GM12891 (cell line): ENCODE measurements around the gene ACKR2.

Source experiments
- DNase-seq: peaks from one replicate; pipeline ENCODE4 v3.0.0; 2011; ENCODE audit warnings: low spot score; ENCODE audit not compliant: insufficient read length
- FAIRE-seq: peaks from 2 replicates; lab custom pipeline; 2011; peaks lifted over from hg19 to GRCh38; lab: Jason Lieb, UNC
- PAX5 ChIP-seq: IDR thresholded peaks from 2 replicates; pipeline ENCODE4 v1.6.1; 2011; ENCODE audit warnings: low read length, moderate library complexity, mild to moderate bottlenecking; ENCODE audit not compliant: insufficient read depth, severe bottlenecking
- POLR2A ChIP-seq: IDR thresholded peaks from 2 replicates; pipeline ENCODE4 v1.6.1; 2011; ENCODE audit warnings: low read depth, low read length, control low read depth
- POLR2AphosphoS5 ChIP-seq: IDR thresholded peaks from 2 replicates; pipeline ENCODE4 v1.6.1; 2011; ENCODE audit warnings: low read depth, low read length, control low read depth
- POU2F2 ChIP-seq: IDR thresholded peaks from 2 replicates; pipeline ENCODE4 v1.6.1; 2011; ENCODE audit warnings: low read depth, mild to moderate bottlenecking, control low read depth, low read length, moderate library complexity
- SPI1 ChIP-seq: IDR thresholded peaks from 2 replicates; pipeline ENCODE4 v1.6.1; 2011; ENCODE audit warnings: low read depth, low read length, control low read depth
- TAF1 ChIP-seq: IDR thresholded peaks from 2 replicates; pipeline ENCODE4 v1.6.1; 2011; ENCODE audit warnings: low read depth, low read length, control low read depth

ACKR2 gene

GRCh38 chr3:42773409-42773751, 35.9 kb upstream of the ACKR2 start:
- DNase-seq (no peak), FAIRE-seq (no peak)
- TF ChIP-seq PAX5 (no peak), SPI1 (no peak), POLR2AphosphoS5 (no peak), POLR2A (no peak)

GRCh38 chr3:42778644-42779043, 30.6 kb upstream of the ACKR2 start:
- DNase-seq (no peak), FAIRE-seq (no peak)
- TF ChIP-seq PAX5 (no peak), POLR2A (no peak), TAF1 (no peak), POU2F2 (no peak), POLR2AphosphoS5 (no peak), SPI1 (no peak)

DNA sequence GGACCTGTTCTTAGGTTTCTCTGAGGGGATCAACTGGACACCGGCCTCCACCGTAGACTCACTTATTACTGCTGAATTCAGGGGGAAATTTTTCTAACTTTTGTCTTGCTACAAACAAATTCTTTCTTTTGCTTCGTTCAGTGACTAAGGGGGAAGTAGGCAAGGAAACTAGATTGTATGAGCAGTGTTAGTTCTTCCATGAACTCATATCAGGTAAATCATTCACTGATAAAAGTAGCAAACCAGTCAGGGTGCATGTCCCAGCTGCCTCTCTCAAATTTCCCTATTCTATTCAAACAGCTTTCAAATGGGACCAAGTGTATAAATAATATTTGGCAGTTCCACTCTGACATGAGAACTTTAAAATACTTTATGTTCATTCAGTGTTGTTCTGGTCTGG, 28.8 kb upstream of the ACKR2 start:
- no peak for TF ChIP-seq POLR2A
- no peak for TF ChIP-seq SPI1
- DNase-seq (no peak), FAIRE-seq (no peak)

- TF ChIP-seq PAX5 (no peak), TAF1 (no peak), SPI1 (no peak)
- DNase-seq (no peak), FAIRE-seq (peak; percentile 85)
These were observed 28.1 kb upstream of the ACKR2 start for GRCh38 chr3:42780892-42781700.

GRCh38 chr3:42786212-42786611, 23.0 kb upstream of the ACKR2 start:
- DNase-seq (no peak), FAIRE-seq (no peak)
- TF ChIP-seq POLR2A = no peak
- TF ChIP-seq SPI1 = no peak
- no peak for TF ChIP-seq PAX5
- no peak for TF ChIP-seq POU2F2
- TF ChIP-seq TAF1 = no peak
- no peak for TF ChIP-seq POLR2AphosphoS5

- TF ChIP-seq POU2F2 (no peak), POLR2AphosphoS5 (no peak), SPI1 (no peak), TAF1 (no peak), POLR2A (no peak), PAX5 (no peak)
- no peak for FAIRE-seq
- DNase-seq = no peak
These were observed 22.6 kb upstream of the ACKR2 start for GRCh38 chr3:42786631-42787030.

GRCh38 chr3:42790714-42791229, 18.5 kb upstream of the ACKR2 start:
- FAIRE-seq = no peak

GRCh38 chr3:42795621-42796181, 13.5 kb upstream of the ACKR2 start:
- DNase-seq = no peak
- TF ChIP-seq TAF1 = no peak
- no peak for TF ChIP-seq SPI1
- no peak for TF ChIP-seq POLR2A
- TF ChIP-seq POLR2AphosphoS5 = no peak
- TF ChIP-seq POU2F2 = no peak
- TF ChIP-seq PAX5 = no peak
- no peak for FAIRE-seq

More at GRCh38 chr3:42790714-42791229, 18.5 kb upstream of the ACKR2 start:
- no peak for DNase-seq
- TF ChIP-seq TAF1 (no peak), SPI1 (no peak), PAX5 (no peak), POLR2AphosphoS5 (no peak)

DNA sequence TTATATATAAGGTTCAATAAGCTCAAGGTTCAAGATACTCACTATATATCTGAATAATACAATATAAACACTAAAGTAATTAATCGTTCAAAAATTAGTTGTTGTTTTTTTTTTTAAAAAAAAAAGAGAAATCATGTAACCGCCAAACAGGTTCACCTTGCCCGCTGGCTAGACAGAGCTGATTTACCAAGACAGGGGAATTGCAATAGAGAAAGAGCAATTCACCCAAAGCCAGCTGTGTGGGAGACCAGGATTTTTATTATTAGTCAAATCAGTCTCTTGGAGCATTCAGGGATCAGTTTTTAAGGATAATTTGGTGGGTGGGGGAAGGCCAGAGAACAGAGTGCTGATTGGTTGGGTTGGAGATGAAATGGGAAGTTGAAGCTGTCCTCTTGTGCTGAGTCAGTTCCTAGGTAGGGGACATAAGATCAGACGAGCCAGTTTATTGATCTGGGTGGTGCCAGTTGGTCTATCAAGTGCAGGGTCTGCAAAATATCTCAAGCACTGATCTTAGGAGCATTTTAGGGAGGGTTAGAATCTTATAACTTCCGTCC, 12.8 kb upstream of the ACKR2 start:
- DNase-seq (no peak), FAIRE-seq (no peak)
- TF ChIP-seq POLR2AphosphoS5 = no peak
- TF ChIP-seq PAX5 = no peak
- TF ChIP-seq TAF1 = no peak
- no peak for TF ChIP-seq POLR2A
- TF ChIP-seq SPI1 = no peak

GRCh38 chr3:42799376-42799775, 9.9 kb upstream of the ACKR2 start:
- no peak for FAIRE-seq
- TF ChIP-seq POLR2AphosphoS5 = no peak
- TF ChIP-seq PAX5 = no peak
- no peak for TF ChIP-seq SPI1
- no peak for TF ChIP-seq POU2F2
- no peak for TF ChIP-seq POLR2A
- no peak for TF ChIP-seq TAF1
- no peak for DNase-seq
